OCI-LY1 (cell line): ENCODE measurements around the gene UNC13A.

Source experiments
- CTCF ChIP-seq: fragments of 200-600 bp; sonication (generic), shearing (Covaris generic); IDR thresholded peaks from 2 replicates; pipeline ENCODE4 v1.5.1; 2017; ENCODE audit warnings: mild to moderate bottlenecking, antibody characterized with exemption, low read length, moderate library complexity, mixed read lengths
- EZH2 ChIP-seq: fragments of 200-600 bp; sonication (generic), shearing (Covaris generic); IDR thresholded peaks from 2 replicates; pipeline ENCODE4 v1.8.0; 2017; ENCODE audit warnings: borderline replicate concordance, mixed run types, mild to moderate bottlenecking, antibody characterized with exemption, low read length, moderate library complexity, mixed read lengths

DNA sequence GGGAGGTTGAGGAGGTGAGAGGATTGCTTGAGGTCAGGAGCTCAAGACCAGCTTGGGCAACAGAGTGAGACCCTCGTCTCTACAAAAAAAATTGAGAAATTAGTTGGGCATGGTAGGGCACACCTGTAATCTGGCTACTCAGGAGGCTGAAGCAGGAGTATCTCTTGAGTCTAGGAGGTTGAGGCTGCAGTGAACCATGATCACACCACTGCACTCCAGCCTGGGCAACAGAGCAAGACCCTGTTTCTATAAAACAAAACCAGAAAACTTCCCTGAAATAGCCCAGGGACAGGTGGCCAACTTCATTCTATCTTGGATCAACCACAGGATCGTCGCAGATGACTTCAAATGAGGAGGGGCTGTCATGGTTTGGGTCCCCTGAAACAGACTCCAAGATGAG, 104.0 kb downstream of the UNC13A start:
- TF ChIP-seq CTCF (no peak), EZH2 (no peak)
